ENCODE results near the gene TMEM170A. TPM values are rescaled to one million over a fixed set of nuclear protein-coding genes. Genes with fewer than 3 reads are reported as not detected.

TMEM170A gene
- total RNA-seq, 1 experiment from 2014 or later: 45.6 TPM

GRCh38 chr16:75479421-75479990, 15.0 kb upstream of the TMEM170A start:
- ChIA-PET POLR2A (no interaction called here), CTCF (interaction anchor here (0.5 kb wide), 1 partner anchor 58 kb away, joined by 3 read pairs; no protein-coding TSS in a partner anchor)
- ATAC-seq (no peak), DNase-seq (ENCODE audit: low spot score) (no peak)
- H3K27ac Mint-ChIP-seq: no peak overlapping the region
- H3K9me3 Mint-ChIP-seq: no peaks in the 10 kb centered on the region
- TF ChIP-seq TCF7 (CRISPR knock-in tag; IDR thresholded peaks at IDR 0.05; ENCODE audit: low read depth): no peak
- no peaks in the 10 kb centered on the region; the same call in 1 of the 2 replicates for H3K4me1 Mint-ChIP-seq
- peaks cover 22% of the 10 kb centered on the region for H3K36me3 Mint-ChIP-seq
- no peak overlapping the region for H3K4me3 Mint-ChIP-seq
- H3K27me3 Mint-ChIP-seq (ENCODE audit: low read depth): no peaks in the 10 kb centered on the region

GRCh38 chr16:75478480-75479345, 14.2 kb upstream of the TMEM170A start:
- Mint-ChIP-seq H3K27ac (no peak overlapping the region), H3K27me3 (ENCODE audit: low read depth) (no peaks in the 10 kb centered on the region), H3K9me3 (no peaks in the 10 kb centered on the region), H3K4me1 (no peaks in the 10 kb centered on the region), H3K4me3 (no peak overlapping the region), H3K36me3 (peaks cover 22% of the 10 kb centered on the region)
- ChIA-PET POLR2A (interaction anchor here (1.2 kb wide), 1 partner anchor 17 kb away, joined by 3 read pairs; the partner anchor contains the start of gene CHST6), CTCF (interaction anchor here (2.0 kb wide), 1 partner anchor 39 kb away, joined by 19 read pairs; no protein-coding TSS in a partner anchor)
- ATAC-seq (no peak), DNase-seq (ENCODE audit: low spot score) (no peak)
- TF ChIP-seq ZNF232 (CRISPR knock-in tag; IDR thresholded peaks at IDR 0.05): no peak
- no peak for TF ChIP-seq JAZF1 (CRISPR knock-in tag; IDR thresholded peaks at IDR 0.05)
- no peak for TF ChIP-seq FOXP4 (CRISPR knock-in tag; IDR thresholded peaks at IDR 0.05)
- no peak for TF ChIP-seq ZNF532 (CRISPR knock-in tag; IDR thresholded peaks at IDR 0.05; ENCODE audit: borderline replicate concordance)
- no peak for TF ChIP-seq SMAD4 (CRISPR knock-in tag; IDR thresholded peaks at IDR 0.05)
- no peak for TF ChIP-seq KAT7 (CRISPR knock-in tag; IDR thresholded peaks at IDR 0.05; ENCODE audit: borderline replicate concordance)
- no peak for TF ChIP-seq TEAD1 (CRISPR knock-in tag; IDR thresholded peaks at IDR 0.05)
- TF ChIP-seq, protein P1, sequence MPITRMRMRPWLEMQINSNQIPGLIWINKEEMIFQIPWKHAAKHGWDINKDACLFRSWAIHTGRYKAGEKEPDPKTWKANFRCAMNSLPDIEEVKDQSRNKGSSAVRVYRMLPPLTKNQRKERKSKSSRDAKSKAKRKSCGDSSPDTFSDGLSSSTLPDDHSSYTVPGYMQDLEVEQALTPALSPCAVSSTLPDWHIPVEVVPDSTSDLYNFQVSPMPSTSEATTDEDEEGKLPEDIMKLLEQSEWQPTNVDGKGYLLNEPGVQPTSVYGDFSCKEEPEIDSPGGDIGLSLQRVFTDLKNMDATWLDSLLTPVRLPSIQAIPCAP (CRISPR knock-in tag; IDR thresholded peaks at IDR 0.05): no peak
- no peak for TF ChIP-seq SP1 (CRISPR knock-in tag; conservative IDR thresholded peaks at IDR 0.05)
- no peak for TF ChIP-seq CBFB (CRISPR knock-in tag; IDR thresholded peaks at IDR 0.05; ENCODE audit: low read depth)
- no peak for TF ChIP-seq ZBTB43 (CRISPR knock-in tag; IDR thresholded peaks at IDR 0.05)
- TF ChIP-seq, protein P2, sequence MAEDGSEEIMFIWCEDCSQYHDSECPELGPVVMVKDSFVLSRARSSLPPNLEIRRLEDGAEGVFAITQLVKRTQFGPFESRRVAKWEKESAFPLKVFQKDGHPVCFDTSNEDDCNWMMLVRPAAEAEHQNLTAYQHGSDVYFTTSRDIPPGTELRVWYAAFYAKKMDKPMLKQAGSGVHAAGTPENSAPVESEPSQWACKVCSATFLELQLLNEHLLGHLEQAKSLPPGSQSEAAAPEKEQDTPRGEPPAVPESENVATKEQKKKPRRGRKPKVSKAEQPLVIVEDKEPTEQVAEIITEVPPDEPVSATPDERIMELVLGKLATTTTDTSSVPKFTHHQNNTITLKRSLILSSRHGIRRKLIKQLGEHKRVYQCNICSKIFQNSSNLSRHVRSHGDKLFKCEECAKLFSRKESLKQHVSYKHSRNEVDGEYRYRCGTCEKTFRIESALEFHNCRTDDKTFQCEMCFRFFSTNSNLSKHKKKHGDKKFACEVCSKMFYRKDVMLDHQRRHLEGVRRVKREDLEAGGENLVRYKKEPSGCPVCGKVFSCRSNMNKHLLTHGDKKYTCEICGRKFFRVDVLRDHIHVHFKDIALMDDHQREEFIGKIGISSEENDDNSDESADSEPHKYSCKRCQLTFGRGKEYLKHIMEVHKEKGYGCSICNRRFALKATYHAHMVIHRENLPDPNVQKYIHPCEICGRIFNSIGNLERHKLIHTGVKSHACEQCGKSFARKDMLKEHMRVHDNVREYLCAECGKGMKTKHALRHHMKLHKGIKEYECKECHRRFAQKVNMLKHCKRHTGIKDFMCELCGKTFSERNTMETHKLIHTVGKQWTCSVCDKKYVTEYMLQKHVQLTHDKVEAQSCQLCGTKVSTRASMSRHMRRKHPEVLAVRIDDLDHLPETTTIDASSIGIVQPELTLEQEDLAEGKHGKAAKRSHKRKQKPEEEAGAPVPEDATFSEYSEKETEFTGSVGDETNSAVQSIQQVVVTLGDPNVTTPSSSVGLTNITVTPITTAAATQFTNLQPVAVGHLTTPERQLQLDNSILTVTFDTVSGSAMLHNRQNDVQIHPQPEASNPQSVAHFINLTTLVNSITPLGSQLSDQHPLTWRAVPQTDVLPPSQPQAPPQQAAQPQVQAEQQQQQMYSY (CRISPR knock-in tag; IDR thresholded peaks at IDR 0.05): no peak

All from WTC11 (cell line).